GM19240 (cell line): Measurements from ENCODE around the gene NLN.
"Not testable (repeated sequence)": the region's sequence is repeated elsewhere in the genome, so short reads cannot be mapped to it uniquely, and the experiment has no call there.

Experiments used
- DNase-seq: peaks from one replicate; pipeline ENCODE4 v3.0.0; 2011; ENCODE audit warnings: low spot score; ENCODE audit not compliant: insufficient read length

The NLN gene

DNA sequence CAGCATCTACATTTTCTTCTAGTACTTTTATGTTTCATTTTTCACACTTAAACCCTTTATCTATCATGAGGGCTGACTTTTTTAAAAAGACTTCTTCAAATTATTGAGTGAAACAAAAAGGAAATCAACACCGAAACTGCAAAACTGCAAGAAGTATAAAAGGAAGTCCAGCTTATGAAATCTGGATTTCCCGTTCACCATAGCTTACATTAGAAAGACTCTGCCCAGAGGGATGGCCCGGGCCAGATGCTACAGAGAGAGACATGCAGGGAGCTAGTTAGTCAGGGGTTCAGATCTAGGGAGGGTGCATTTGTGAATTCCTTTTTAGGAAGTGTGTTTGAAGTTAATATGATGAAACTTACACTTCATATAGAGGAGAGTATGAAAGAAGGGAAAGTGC, 10.0 kb downstream of the NLN start:
- DNase-seq: not testable (repeated sequence)

DNA sequence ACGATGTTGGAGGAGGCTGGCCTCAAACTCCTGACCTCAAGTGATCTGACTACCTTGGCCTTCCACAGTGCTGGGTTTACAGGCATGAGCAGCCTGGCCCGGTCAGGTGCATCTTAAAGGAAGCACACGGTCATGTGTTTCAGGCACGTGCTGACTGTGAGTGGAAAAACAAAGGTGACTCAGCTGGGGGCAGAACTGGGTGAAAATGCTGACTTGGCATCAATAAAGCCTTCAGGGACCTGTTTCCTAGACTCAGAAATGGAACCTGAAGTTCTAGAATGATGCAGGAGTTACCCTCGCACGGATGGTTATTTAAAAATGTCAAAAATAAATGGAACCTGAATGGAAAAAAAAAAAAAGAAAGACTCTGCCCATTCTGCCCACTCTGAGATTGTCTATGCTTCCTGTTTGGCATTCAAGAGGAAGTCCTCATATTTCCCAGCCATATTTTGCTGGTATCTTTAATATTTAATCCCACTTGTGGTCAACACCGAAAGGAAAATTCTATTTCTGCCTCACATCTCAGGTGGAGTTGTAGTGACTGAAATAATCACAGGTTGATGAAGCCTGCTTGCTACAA, 12.3 kb downstream of the NLN start:
- DNase-seq: not testable (repeated sequence)

GRCh38 chr5:65734921-65735320, 12.9 kb downstream of the NLN start:
- no peak for DNase-seq

GRCh38 chr5:65736011-65736410, 14.0 kb downstream of the NLN start:
- DNase-seq: no peak

GRCh38 chr5:65737842-65738241, 15.8 kb downstream of the NLN start:
- DNase-seq: no peak

- no peak for DNase-seq
Measured at GRCh38 chr5:65738305-65738704, 16.3 kb downstream of the NLN start.

- no peak for DNase-seq
Measured at GRCh38 chr5:65739162-65739561, 17.2 kb downstream of the NLN start.

DNA sequence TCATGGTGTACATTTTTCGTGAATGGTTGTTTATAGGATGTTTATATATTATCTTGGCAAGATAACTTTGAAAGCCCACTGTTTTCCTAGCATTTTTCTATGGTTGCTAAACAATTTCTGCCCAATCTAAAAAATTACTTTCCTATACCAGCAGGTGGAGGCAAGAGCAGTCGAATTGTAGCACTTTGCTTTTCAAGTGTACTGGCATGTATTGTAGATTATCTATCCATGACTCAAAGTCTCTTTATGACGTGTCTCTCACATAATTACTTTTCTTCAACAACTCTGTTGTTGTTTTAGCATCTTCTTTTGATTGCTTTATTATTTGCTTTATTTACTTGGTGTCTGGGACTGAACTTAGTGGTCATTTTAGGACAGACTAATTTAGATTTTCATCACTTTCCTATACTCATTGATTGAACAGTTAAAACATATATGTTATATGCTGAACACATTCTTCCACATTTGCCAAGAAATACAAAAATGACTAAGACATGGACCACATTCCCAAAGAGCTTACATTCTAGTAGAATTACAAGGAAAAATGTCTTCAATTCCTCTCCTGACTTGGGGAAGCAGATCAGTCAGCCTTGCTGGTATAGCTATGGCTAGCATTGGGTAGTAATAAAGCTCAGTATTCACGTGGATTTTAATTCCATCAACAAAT, 20.7 kb downstream of the NLN start:
- DNase-seq: peak; percentile 34

GRCh38 chr5:65749221-65749844, 27.3 kb downstream of the NLN start:
- no peak for DNase-seq

GRCh38 chr5:65749956-65750355, 28.0 kb downstream of the NLN start:
- DNase-seq: no peak

- DNase-seq: no peak
Measured at GRCh38 chr5:65750938-65751337, 28.9 kb downstream of the NLN start.

DNA sequence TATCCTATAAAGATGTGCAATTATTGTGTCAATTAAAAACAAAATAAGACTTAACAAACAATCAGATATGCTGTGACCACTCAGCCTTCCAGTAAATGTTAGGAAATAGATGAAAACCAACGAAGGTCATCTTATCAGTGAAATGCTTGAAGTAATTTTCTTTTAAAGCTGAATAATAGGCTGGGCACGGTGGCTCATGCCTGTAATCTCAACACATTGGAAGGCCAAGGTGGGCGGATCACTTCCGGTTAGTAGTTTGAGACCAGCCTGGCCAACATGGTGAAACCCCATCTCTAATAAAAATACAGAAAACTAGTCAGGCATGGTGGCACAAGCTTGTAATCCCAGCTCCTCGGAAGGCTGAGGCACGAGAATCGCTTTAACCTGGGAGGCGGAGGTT, 31.2 kb downstream of the NLN start:
- DNase-seq: no peak

GRCh38 chr5:65758546-65759144, 36.6 kb downstream of the NLN start:
- DNase-seq: no peak

GRCh38 chr5:65760504-65761275, 38.7 kb downstream of the NLN start:
- DNase-seq: no peak

DNA sequence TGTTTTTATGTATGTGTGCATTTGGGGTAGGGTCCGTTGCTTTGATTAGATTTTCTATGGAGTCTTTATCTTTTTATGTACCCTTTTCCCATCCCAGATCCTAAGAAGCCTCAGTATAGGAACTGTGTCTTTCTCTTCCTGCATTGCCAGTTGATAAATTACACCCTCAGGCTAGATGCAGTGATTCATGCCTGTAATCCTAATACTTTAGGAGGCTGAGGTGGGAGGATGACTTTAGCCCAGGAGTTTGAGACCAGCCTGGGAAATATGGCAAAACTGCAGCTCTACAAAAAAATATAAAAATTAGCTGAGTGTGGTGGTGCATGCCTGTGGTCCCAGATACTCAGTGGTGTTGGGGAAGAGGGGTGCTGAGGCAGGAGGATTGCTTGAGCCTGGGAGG, 40.2 kb downstream of the NLN start:
- DNase-seq: no peak

- DNase-seq: no peak
Measured at GRCh38 chr5:65765582-65765981, 43.6 kb downstream of the NLN start.

DNA sequence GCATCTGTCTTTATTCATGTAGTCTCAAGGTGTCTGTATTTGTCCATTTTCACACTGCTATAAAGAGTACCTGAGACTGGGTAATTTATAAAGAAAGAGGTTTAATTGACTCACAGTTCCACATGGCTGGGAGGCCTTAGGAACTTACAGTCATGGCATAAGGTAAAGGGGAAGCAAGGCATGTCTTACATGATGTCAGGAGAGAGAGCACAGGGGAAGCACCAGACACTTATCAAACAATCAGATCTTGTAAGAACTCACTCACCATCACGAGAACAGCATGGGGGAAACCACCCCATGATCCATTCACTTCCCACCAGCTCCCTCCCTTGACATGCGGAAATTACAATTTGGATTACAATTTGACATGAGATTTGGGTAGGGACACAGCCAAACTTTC, 44.2 kb downstream of the NLN start:
- no peak for DNase-seq

GRCh38 chr5:65766781-65767180, 44.8 kb downstream of the NLN start:
- DNase-seq: no peak

DNA sequence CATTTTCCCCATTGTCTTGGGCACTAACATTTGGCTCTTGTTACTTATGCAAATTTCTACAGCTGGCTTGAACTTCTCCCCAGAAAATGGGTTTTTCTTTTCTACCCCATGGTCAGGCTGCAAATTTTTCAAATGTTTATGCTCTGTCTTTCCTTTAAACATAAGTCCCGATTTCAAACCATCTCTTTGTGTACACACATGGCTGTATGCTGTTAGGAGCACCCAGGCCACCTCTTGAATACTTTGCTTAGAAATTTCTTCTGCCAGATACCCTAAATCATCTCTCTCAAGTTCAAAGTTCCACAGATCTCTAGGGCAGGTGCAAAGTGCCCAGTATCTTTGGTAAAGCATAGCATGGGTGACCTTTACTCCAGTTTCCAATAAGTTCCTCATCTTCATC, 45.6 kb downstream of the NLN start:
- no peak for DNase-seq

DNA sequence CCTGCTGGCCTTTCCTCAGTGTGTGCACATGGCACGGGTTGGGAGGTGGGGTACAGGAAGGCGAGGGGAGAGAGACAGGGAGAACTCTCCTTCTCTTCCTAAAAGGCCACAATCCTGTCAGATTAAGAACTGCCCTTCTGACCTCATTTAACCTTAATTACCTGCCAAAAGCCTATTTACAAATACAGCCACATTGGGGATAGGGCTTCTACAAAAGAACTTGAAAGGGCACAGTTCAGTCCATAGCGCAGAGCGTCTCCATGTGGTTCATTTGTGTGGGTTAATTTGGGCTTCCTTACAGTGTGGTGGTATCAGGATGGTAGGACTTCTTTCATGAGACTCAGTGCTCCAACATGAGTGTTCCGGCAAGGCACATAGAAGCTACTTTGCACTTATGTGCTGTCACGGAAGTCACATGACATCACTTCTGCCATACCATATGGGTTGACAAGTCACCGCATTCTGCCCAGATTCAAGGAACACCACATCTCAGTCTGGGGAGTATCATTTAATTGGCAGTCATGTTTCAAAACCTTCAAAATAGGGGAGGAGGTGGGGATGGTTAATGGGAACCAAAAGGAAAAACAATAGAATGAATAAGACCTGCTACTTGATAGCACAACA, 46.8 kb downstream of the NLN start:
- DNase-seq: no peak

DNA sequence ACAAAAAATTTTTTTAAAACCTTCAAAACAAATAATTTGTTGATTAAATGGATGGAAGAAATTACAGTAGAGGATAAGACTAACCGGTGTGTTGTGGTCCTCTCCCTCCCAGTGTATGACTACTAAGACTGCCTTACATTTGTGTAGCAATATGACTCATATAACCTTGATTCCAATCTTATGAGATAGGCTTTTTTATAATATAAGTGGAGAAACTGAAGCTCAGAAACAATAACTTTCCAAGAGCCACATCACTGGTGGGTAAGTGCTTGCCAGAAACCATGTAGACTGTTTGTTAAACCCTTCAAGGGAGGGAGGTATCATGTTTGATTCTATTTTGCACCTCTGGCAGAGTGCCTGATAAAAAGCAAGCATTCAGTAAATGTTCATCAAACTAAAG, 47.5 kb downstream of the NLN start:
- DNase-seq: no peak
